Dendritic cell treated with granulocyte-macrophage colony-stimulating factor and Interleukin-4, amounts not matched to agents 40 ng/mL and 50 ng/mL, for 4 days (primary cell): ENCODE measurements around the gene MPHOSPH9.
"Not testable (repeated sequence)": the region's sequence is repeated elsewhere in the genome, so short reads cannot be mapped to it uniquely, and the experiment has no call there.

ENCODE experiments used
- H3K27ac Mint-ChIP-seq: one replicate; pipeline ENCODE4 v1.8.0; 2022; ENCODE audit warnings: mild to moderate bottlenecking, mixed read lengths
- H3K27me3 Mint-ChIP-seq: one replicate; pipeline ENCODE4 v1.8.0; 2022; ENCODE audit warnings: mild to moderate bottlenecking, mixed read lengths
- H3K36me3 Mint-ChIP-seq: one replicate; pipeline ENCODE4 v1.8.0; 2022; ENCODE audit warnings: low read depth, mixed read lengths
- H3K4me1 Mint-ChIP-seq: one replicate; pipeline ENCODE4 v1.8.0; 2022; ENCODE audit warnings: low read depth, mixed read lengths
- H3K4me3 Mint-ChIP-seq: one replicate; pipeline ENCODE4 v1.8.0; 2022; ENCODE audit warnings: mild to moderate bottlenecking, moderate library complexity, mixed read lengths
- H3K9me3 Mint-ChIP-seq: one replicate; pipeline ENCODE4 v1.8.0; 2022; ENCODE audit warnings: mixed read lengths
- intact Hi-C: fragments of 100-400 bp; cut with micrococcal nuclease; formaldehyde crosslinking; loops from one replicate; pipeline ENCODE4 v1.15.0; 2022

The MPHOSPH9 gene

DNA sequence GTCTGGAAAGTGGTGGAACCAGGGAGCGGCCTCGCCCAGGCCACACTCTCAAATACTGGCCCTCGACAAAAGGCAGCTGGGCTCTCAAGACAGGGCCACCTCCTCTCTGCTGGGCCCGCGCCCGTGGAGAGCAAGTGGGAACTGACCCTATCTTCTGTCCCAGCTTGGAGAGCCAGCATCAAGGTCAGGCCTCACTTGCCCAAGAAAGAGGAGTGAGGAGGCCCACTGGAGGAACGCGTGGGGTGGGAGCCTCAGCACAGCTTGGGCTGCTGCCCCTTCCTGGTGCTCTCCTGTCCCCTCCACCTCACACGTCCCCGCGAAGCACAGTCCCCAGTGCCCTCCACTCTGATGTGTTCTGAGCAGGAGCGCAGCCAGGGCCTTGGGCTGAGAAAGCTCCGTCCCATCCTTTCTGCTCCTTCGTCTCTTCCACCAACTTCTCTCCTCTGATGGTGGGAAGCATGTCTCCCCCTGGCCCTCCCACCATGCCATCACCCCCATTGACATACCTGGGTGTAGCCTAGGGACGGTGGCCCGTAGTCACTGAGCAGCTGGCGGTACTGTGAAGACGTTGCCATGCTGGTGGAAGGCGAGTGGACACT lies 33.8 kb upstream of the MPHOSPH9 start:
- Mint-ChIP-seq H3K4me1 (peaks cover 57% of the 10 kb centered on the region), H3K9me3 (no peaks in the 10 kb centered on the region), H3K27ac (peak overlapping the region; percentile 45), H3K36me3 (peaks cover 57% of the 10 kb centered on the region), H3K27me3 (no peaks in the 10 kb centered on the region), H3K4me3 (peak overlapping the region; percentile 5)
- intact Hi-C loops: loop anchor here (10.0 kb wide), 1 partner anchor 48 kb away; no protein-coding TSS in a partner anchor

GRCh38 chr12:123265851-123266678 lies 33.1 kb upstream of the MPHOSPH9 start:
- no peaks in the 10 kb centered on the region for H3K27me3 Mint-ChIP-seq
- H3K4me1 Mint-ChIP-seq: peaks cover 57% of the 10 kb centered on the region
- no peak overlapping the region for H3K27ac Mint-ChIP-seq
- no peak overlapping the region for H3K4me3 Mint-ChIP-seq
- H3K9me3 Mint-ChIP-seq: no peaks in the 10 kb centered on the region
- intact Hi-C loops: loop anchor here (10.0 kb wide), 1 partner anchor 49 kb away; no protein-coding TSS in a partner anchor
- peaks cover 64% of the 10 kb centered on the region for H3K36me3 Mint-ChIP-seq

DNA sequence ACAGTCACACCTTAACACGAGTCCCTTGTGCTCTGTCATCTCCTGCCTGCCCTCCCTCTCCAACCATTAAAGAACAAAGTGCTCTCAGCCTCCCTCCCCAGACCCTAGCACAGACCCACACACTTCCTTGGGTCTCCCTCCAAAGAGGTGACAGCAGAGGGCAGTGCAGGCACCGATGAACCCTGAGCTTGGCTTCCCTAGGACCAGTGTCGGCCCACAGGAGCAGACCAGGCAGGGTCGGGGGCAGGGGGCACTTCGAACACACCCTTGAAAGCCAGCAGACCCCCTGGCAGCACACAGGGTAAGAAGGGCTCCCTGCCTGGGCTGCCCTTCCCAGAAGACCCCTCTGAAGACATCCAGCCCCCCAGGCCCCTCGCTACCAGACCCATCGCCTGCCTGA lies 31.7 kb upstream of the MPHOSPH9 start:
- intact Hi-C loops: loop anchor here (10.0 kb wide), 1 partner anchor 50 kb away; no protein-coding TSS in a partner anchor
- peaks cover 47% of the 10 kb centered on the region for H3K4me1 Mint-ChIP-seq
- H3K27ac Mint-ChIP-seq: no peak overlapping the region
- no peaks in the 10 kb centered on the region for H3K27me3 Mint-ChIP-seq
- no peak overlapping the region for H3K4me3 Mint-ChIP-seq
- no peaks in the 10 kb centered on the region for H3K9me3 Mint-ChIP-seq
- peaks cover 78% of the 10 kb centered on the region for H3K36me3 Mint-ChIP-seq

GRCh38 chr12:123263196-123263817 lies 30.4 kb upstream of the MPHOSPH9 start:
- Mint-ChIP-seq H3K27ac (no peak overlapping the region), H3K27me3 (no peaks in the 10 kb centered on the region), H3K4me1 (peaks cover 34% of the 10 kb centered on the region), H3K9me3 (no peaks in the 10 kb centered on the region), H3K36me3 (peaks cover 88% of the 10 kb centered on the region), H3K4me3 (no peak overlapping the region)
- intact Hi-C loops: loop anchor here (10.0 kb wide), 1 partner anchor 51 kb away; no protein-coding TSS in a partner anchor

DNA sequence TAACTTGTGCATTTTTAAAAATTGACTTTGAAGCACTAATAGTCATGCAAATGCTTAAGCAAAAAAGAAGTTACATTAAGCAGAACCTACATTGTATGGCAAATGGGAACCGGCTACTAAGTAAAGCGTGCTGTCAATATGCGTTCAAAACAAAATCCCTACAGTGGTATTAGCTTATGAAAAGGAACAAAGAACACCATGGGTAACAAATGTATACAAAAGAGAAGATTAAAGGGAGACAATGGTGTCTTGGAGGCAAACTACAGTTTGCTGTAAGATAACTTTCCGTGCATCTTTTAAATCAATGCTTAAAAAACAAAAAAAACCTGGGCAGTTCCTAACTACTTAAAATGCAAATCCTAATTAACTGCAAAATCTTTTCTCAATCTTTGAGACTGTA lies 28.3 kb upstream of the MPHOSPH9 start:
- intact Hi-C loops: loop anchor here (10.0 kb wide), 1 partner anchor 54 kb away; no protein-coding TSS in a partner anchor
- no peaks in the 10 kb centered on the region for H3K27me3 Mint-ChIP-seq
- peaks cover 96% of the 10 kb centered on the region for H3K36me3 Mint-ChIP-seq
- H3K4me1 Mint-ChIP-seq: peaks cover 14% of the 10 kb centered on the region
- H3K9me3 Mint-ChIP-seq: no peaks in the 10 kb centered on the region
- no peak overlapping the region for H3K27ac Mint-ChIP-seq
- H3K4me3 Mint-ChIP-seq: no peak overlapping the region

DNA sequence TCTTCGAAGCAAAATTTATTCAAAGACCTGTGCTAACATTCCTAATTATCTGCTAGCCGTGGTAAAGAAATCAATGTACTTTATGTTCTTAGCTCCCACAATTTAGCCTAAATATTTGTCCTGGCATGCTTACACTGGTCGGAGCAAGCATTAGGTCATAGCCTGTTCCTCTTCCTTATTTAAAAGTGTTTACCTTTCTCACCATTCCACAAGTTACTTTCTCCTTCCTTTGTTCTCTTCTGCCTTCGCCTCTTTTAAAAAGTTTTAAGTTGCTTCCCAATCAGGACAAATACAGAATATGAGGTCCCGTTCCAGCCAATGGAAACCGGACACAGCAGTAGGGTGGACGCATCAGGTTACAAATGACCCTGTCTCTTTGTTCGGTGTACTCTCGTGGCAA lies 27.1 kb upstream of the MPHOSPH9 start:
- no peak overlapping the region for H3K27ac Mint-ChIP-seq
- peaks cover 5% of the 10 kb centered on the region for H3K4me1 Mint-ChIP-seq
- no peaks in the 10 kb centered on the region for H3K27me3 Mint-ChIP-seq
- H3K9me3 Mint-ChIP-seq: no peaks in the 10 kb centered on the region
- no peak overlapping the region for H3K4me3 Mint-ChIP-seq
- H3K36me3 Mint-ChIP-seq: peaks cover 96% of the 10 kb centered on the region
- intact Hi-C loops: loop anchor here (10.0 kb wide), 1 partner anchor 55 kb away; no protein-coding TSS in a partner anchor

DNA sequence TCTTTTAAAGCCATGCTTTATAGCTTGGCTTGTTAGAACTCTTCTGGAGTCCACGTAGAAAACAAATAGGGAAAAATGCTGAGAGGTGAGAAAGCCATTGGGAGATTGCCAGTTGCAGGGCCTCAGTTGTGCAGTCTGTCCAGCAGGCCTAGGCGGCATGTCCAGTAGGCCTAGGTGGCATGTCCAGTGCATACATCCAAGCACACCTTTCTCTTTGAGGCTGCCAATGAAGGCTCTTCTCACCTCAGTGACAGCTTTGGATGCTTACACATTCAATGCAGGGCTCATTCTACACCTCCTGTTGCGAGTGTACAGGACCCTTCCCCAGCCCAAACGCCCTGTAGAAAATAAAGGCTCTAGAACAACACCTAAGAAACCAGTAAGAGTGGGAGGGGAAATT lies 25.7 kb upstream of the MPHOSPH9 start:
- intact Hi-C loops: no loop called here
- Mint-ChIP-seq H3K9me3 (no peaks in the 10 kb centered on the region), H3K4me3 (no peak overlapping the region), H3K4me1 (no peaks in the 10 kb centered on the region), H3K27ac (no peak overlapping the region), H3K27me3 (no peaks in the 10 kb centered on the region), H3K36me3 (peaks cover 96% of the 10 kb centered on the region)

- H3K4me3 Mint-ChIP-seq: no peak overlapping the region
- peaks cover 19% of the 10 kb centered on the region for H3K4me1 Mint-ChIP-seq
- no peaks in the 10 kb centered on the region for H3K27me3 Mint-ChIP-seq
- H3K36me3 Mint-ChIP-seq: peaks cover 79% of the 10 kb centered on the region
- H3K27ac Mint-ChIP-seq: no peak overlapping the region
- intact Hi-C loops: no loop called here
- no peaks in the 10 kb centered on the region for H3K9me3 Mint-ChIP-seq
Observed at GRCh38 chr12:123254853-123255446, 22.0 kb upstream of the MPHOSPH9 start.

DNA sequence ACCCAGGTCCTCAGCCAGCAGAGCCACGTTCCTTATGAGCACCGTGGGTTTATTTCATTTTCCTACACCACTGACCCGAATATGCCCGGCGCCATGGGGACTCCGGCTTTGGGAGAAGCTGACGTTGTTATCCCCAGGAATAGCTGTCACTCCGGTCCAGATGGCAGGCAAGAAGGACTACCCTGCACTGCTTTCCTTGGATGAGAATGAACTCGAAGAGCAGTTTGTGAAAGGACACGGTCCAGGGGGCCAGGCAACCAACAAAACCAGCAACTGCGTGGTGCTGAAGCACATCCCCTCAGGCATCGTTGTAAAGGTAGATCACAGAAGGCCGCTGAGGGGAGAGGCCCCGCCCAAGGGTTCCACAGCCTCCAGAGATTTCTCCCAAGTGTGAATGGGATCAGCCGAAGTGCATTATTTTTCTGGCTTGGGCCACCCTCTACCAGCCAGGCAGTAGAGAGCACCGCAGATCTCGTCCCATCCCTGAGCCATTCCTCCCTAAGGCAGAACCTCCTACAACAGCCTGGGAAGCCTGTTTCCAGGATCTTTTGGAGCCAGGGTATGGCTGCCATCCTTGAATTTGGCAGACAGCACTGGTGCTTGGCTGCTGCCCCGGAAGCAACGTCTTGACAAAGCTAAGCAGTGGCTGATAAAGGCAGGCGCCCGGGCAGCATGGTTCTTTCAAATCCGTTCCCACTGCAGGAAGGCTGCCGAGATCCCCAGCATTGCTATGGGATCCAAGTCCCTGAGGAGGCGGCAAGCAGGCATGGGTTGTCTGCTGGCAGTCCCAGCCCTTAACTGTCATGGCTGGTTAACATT lies 20.9 kb upstream of the MPHOSPH9 start:
- H3K4me3 Mint-ChIP-seq: no peak overlapping the region
- no peaks in the 10 kb centered on the region for H3K9me3 Mint-ChIP-seq
- intact Hi-C loops: no loop called here
- H3K27me3 Mint-ChIP-seq: no peaks in the 10 kb centered on the region
- peaks cover 81% of the 10 kb centered on the region for H3K36me3 Mint-ChIP-seq
- H3K4me1 Mint-ChIP-seq: peaks cover 21% of the 10 kb centered on the region
- H3K27ac Mint-ChIP-seq: no peak overlapping the region

GRCh38 chr12:123252365-123252764 lies 19.4 kb upstream of the MPHOSPH9 start:
- H3K4me3 Mint-ChIP-seq, H3K27me3 Mint-ChIP-seq, H3K27ac Mint-ChIP-seq, intact Hi-C loops: not testable (repeated sequence)
- Mint-ChIP-seq H3K9me3 (peaks cover 10% of the 10 kb centered on the region), H3K4me1 (peaks cover 21% of the 10 kb centered on the region), H3K36me3 (peaks cover 80% of the 10 kb centered on the region)

- H3K4me1 Mint-ChIP-seq: peaks cover 21% of the 10 kb centered on the region
- H3K9me3 Mint-ChIP-seq: peaks cover 10% of the 10 kb centered on the region
- no peaks in the 10 kb centered on the region for H3K27me3 Mint-ChIP-seq
- H3K36me3 Mint-ChIP-seq: peaks cover 72% of the 10 kb centered on the region
- H3K4me3 Mint-ChIP-seq: no peak overlapping the region
- peak overlapping the region; percentile 74 for H3K27ac Mint-ChIP-seq
- intact Hi-C loops: no loop called here
Observed at GRCh38 chr12:123251403-123252076, 18.6 kb upstream of the MPHOSPH9 start.

DNA sequence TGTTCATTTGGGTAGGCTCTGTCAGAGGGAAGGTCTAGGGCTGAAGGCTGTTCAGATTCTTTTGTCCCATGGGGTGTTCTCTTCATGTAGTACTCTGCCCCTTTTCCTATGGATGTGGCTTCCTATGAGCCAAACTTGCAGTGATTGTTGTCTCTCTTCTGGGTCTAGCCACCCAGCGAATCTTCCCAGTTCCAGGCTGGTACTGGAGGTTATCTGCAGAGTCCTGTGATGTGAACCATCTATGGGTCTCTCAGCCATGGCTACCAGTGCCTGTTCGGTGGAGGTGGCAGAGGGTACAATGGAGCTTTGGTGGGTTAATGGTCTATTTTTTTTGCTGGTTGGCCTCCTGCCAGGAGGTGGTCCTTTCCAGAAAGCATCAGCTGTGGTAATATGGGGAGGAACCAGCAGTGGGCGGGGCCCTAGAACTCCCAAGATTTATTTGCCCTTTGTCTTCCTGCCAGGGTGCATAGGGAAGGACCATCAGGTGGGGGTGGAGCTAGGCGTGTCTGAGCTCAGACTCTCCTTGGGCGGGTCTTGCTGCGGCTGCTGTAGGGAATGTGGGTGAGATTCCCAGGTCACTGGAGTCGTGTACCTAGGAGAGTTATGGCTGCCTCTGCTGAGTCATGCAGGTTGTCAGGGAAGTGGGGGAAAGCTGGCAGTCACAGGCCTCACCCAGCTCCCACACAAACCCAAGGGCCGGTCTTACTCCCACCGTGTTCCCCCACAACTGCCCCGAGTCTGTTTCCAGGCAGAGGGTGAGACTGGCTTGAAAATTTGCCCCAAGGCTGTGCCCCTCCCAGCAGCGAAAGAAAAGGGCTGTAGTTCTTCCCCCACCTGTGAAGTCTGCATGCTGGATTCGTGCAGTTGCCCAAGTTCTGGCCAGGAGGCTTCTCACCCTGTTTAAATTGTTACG lies 17.8 kb upstream of the MPHOSPH9 start:
- peaks cover 64% of the 10 kb centered on the region for H3K36me3 Mint-ChIP-seq
- H3K27me3 Mint-ChIP-seq: no peaks in the 10 kb centered on the region
- H3K4me1 Mint-ChIP-seq: peaks cover 24% of the 10 kb centered on the region
- peak overlapping the region; percentile 74 for H3K27ac Mint-ChIP-seq
- H3K4me3 Mint-ChIP-seq: no peak overlapping the region
- intact Hi-C loops: no loop called here
- peaks cover 10% of the 10 kb centered on the region for H3K9me3 Mint-ChIP-seq
